H1 (cell line): Measurements from ENCODE around the gene WDR90. TPM values are rescaled to one million over a fixed set of nuclear protein-coding genes. Genes with fewer than 3 reads are reported as not detected.

Experiments used
- CTCF ChIA-PET: fragments of 300-600 bp; sonication (Branson Sonifier 250); formaldehyde crosslinking; loops from one replicate; lab custom pipeline; 2021; ENCODE audit not compliant: partially characterized antibody; lab: Charles Lee
- POLR2A ChIA-PET: fragments of 300-600 bp; sonication (Branson Sonifier 250); formaldehyde crosslinking; loops from one replicate; lab custom pipeline; 2021; ENCODE audit warnings: inconsistent platforms; ENCODE audit not compliant: partially characterized antibody; lab: Charles Lee
- DNase-seq, 2 experiments: peaks; one replicate each; pipeline versions ENCODE4 v3.0.0 to v3.0.0-alpha.2; 2010 to 2022; ENCODE audit warnings: low spot score in 2 of 2, low read depth in 1 of 2, mixed read lengths in 1 of 2
- FAIRE-seq: peaks from 2 replicates; lab custom pipeline; 2011; peaks lifted over from hg19 to GRCh38; lab: Jason Lieb, UNC
- H2AFZ ChIP-seq: 2 replicates; pipeline ENCODE4 v1.8.1; 2012; ENCODE audit warnings: low read length, inconsistent platforms
- H2AK5ac ChIP-seq: 2 replicates; pipeline ENCODE4 v1.6.1; 2013; ENCODE audit warnings: low read depth, low read length
- H2BK120ac ChIP-seq: replicated peaks from 2 replicates; pipeline ENCODE3; 2013; ENCODE audit warnings: low read depth, low read length, inconsistent platforms
- H2BK12ac ChIP-seq: 2 replicates; pipeline ENCODE4 v1.6.1; 2013; ENCODE audit warnings: low read depth, low read length
- H2BK15ac ChIP-seq: 2 replicates; pipeline ENCODE4 v1.6.1; 2013; ENCODE audit warnings: low read length
- H2BK20ac ChIP-seq: 2 replicates; pipeline ENCODE4 v1.6.1; 2013; ENCODE audit warnings: low read length
- H2BK5ac ChIP-seq: 2 replicates; pipeline ENCODE4 v1.6.1; 2013; ENCODE audit warnings: low read depth, low read length
- H3K14ac ChIP-seq: 2 replicates; pipeline ENCODE4 v1.6.1; 2013; ENCODE audit warnings: inconsistent platforms; ENCODE audit not compliant: insufficient read length
- H3K18ac ChIP-seq: 2 replicates; pipeline ENCODE4 v1.6.1; 2013; ENCODE audit warnings: low read length; ENCODE audit errors: extremely low read depth
- H3K23ac ChIP-seq: 2 replicates; pipeline ENCODE4 v1.6.1; 2013; ENCODE audit warnings: inconsistent platforms; ENCODE audit not compliant: insufficient read length
- H3K23me2 ChIP-seq: 2 replicates; pipeline ENCODE4 v1.6.1; 2013; ENCODE audit warnings: low read depth, low read length
- H3K27ac ChIP-seq: 2 replicates; pipeline ENCODE4 v1.6.1; 2011; ENCODE audit warnings: low read depth, low read length, inconsistent platforms
- H3K27me3 ChIP-seq, 4 experiments: replicated peaks in 1 of 4; 1 replicate in 1 of 4; 2 replicates in 3 of 4; pipeline versions ENCODE4 v1.6.1 to v1.8.1; 2011 to 2013; ENCODE audit warnings: low read length in 3 of 4, mild to moderate bottlenecking in 3 of 4, inconsistent platforms in 2 of 4, mixed read lengths in 2 of 4, moderate library complexity in 1 of 4; ENCODE audit not compliant: control insufficient read depth in 3 of 4, insufficient read depth in 3 of 4; ENCODE audit errors: extremely low read depth in 1 of 4
- H3K36me3 ChIP-seq, 4 experiments: 2 replicates each; pipeline versions ENCODE4 v1.6.1 to v1.8.1; 2011 to 2013; ENCODE audit warnings: mild to moderate bottlenecking in 4 of 4, low read length in 3 of 4, moderate library complexity in 2 of 4, control low read depth in 1 of 4, inconsistent platforms in 1 of 4; ENCODE audit not compliant: insufficient read depth in 4 of 4, control insufficient read depth in 2 of 4
- H3K4ac ChIP-seq: replicated peaks from 2 replicates; pipeline ENCODE3; 2013; ENCODE audit warnings: low read length, low read depth, mixed read lengths, inconsistent platforms; ENCODE audit not compliant: insufficient read length
- H3K4me1 ChIP-seq, 4 experiments: replicated peaks in 1 of 4; 1 replicate in 1 of 4; 2 replicates in 3 of 4; pipeline versions ENCODE4 v1.6.1 to v1.8.1; 2011 to 2013; ENCODE audit warnings: low read length in 3 of 4, inconsistent platforms in 2 of 4, mixed read lengths in 1 of 4; ENCODE audit not compliant: insufficient read depth in 4 of 4, control insufficient read depth in 3 of 4
- H3K4me2 ChIP-seq, 2 experiments: 2 replicates each; pipeline versions ENCODE4 v1.6.1 to v1.8.1; 2011 to 2013; ENCODE audit warnings: low read depth in 2 of 2, low read length in 2 of 2, control low read depth in 1 of 2, inconsistent platforms in 1 of 2, mild to moderate bottlenecking in 1 of 2; ENCODE audit not compliant: insufficient read depth in 1 of 2
- H3K4me3 ChIP-seq, 4 experiments: fragments of 200-600, 300-600 bp in 1 of 4; sonication (generic), shearing (Covaris generic), sonication (Bioruptor Twin) in 1 of 4; 2 replicates each; pipeline versions ENCODE4 v1.5.1 to v1.8.1; 2011 to 2016; ENCODE audit warnings: low read length in 4 of 4, low read depth in 3 of 4, control low read depth in 2 of 4, inconsistent platforms in 2 of 4, mild to moderate bottlenecking in 2 of 4, mixed read lengths in 1 of 4, moderate library complexity in 1 of 4; ENCODE audit not compliant: insufficient read depth in 2 of 4; ENCODE audit errors: extremely low read depth in 1 of 4
- H3K56ac ChIP-seq: replicated peaks from 2 replicates; pipeline ENCODE3; 2013; ENCODE audit warnings: low read depth, mild to moderate bottlenecking, mixed read lengths, low read length, inconsistent platforms; ENCODE audit not compliant: insufficient read length
- H3K79me1 ChIP-seq: 2 replicates; pipeline ENCODE4 v1.6.1; 2013; ENCODE audit warnings: low read depth, low read length, control low read depth
- H3K79me2 ChIP-seq, 2 experiments: 2 replicates each; pipeline versions ENCODE4 v1.6.1 to v1.8.1; 2012 to 2013; ENCODE audit warnings: low read length in 2 of 2, mild to moderate bottlenecking in 2 of 2, inconsistent platforms in 1 of 2; ENCODE audit not compliant: insufficient read depth in 2 of 2, control insufficient read depth in 1 of 2
- H3K9ac ChIP-seq, 4 experiments: replicated peaks in 1 of 4; 1 replicate in 1 of 4; 2 replicates in 3 of 4; pipeline versions ENCODE4 v1.6.1 to v1.8.1; 2011 to 2013; ENCODE audit warnings: low read depth in 3 of 4, low read length in 3 of 4, control low read depth in 2 of 4, mild to moderate bottlenecking in 2 of 4, moderate library complexity in 2 of 4, inconsistent platforms in 1 of 4; ENCODE audit errors: extremely low read depth in 1 of 4
- H3K9me3 ChIP-seq, 2 experiments: 2 replicates each; pipeline versions ENCODE4 v1.6.1 to v1.8.1; 2012 to 2013; ENCODE audit warnings: mild to moderate bottlenecking in 2 of 2, moderate library complexity in 2 of 2, control low read depth in 1 of 2, inconsistent platforms in 1 of 2, low read depth in 1 of 2, low read length in 1 of 2, mixed read lengths in 1 of 2; ENCODE audit not compliant: insufficient read depth in 2 of 2
- H4K20me1 ChIP-seq, 2 experiments: replicated peaks in 1 of 2; 2 replicates each; pipeline versions ENCODE3 to v1.8.1; 2011 to 2013; ENCODE audit warnings: inconsistent platforms in 2 of 2, low read length in 2 of 2, mild to moderate bottlenecking in 1 of 2; ENCODE audit not compliant: insufficient read depth in 2 of 2, control insufficient read depth in 1 of 2
- H4K5ac ChIP-seq: 2 replicates; pipeline ENCODE4 v1.6.1; 2013; ENCODE audit warnings: low read length, low read depth, mixed read lengths, inconsistent platforms; ENCODE audit not compliant: insufficient read length
- H4K8ac ChIP-seq: 2 replicates; pipeline ENCODE4 v1.8.0; 2013; ENCODE audit warnings: mild to moderate bottlenecking, moderate library complexity, low read length, inconsistent platforms; ENCODE audit not compliant: insufficient read depth; ENCODE audit errors: extremely low read depth
- H4K91ac ChIP-seq: replicated peaks from 2 replicates; pipeline ENCODE3; 2013; ENCODE audit warnings: low read length, mixed read lengths, inconsistent platforms; ENCODE audit not compliant: insufficient read length
- BCL11A ChIP-seq, 2 experiments: IDR thresholded peaks; one replicate each; pipeline ENCODE4 v1.6.1; 2011; ENCODE audit warnings: low read depth in 2 of 2, low read length in 2 of 2, mild to moderate bottlenecking in 2 of 2
- CEBPB ChIP-seq: IDR thresholded peaks from 2 replicates; pipeline ENCODE4 v1.6.1; 2012; ENCODE audit warnings: low read depth, low read length
- GABPA ChIP-seq: IDR thresholded peaks from 2 replicates; pipeline ENCODE4 v1.6.1; 2011; ENCODE audit warnings: mild to moderate bottlenecking, low read length, moderate library complexity, borderline replicate concordance; ENCODE audit not compliant: insufficient read depth
- NANOG ChIP-seq: IDR thresholded peaks from 2 replicates; pipeline ENCODE4 v1.6.1; 2011; ENCODE audit warnings: low read length, low read depth, mild to moderate bottlenecking, inconsistent platforms; ENCODE audit not compliant: insufficient read depth, poor library complexity, severe bottlenecking
- POLR2A ChIP-seq, 2 experiments: IDR thresholded peaks; 1 replicate in 1 of 2; 2 replicates in 1 of 2; pipeline ENCODE4 v1.6.1; 2011; ENCODE audit warnings: low read depth in 2 of 2, low read length in 2 of 2, mild to moderate bottlenecking in 2 of 2; ENCODE audit errors: control extremely low read depth in 1 of 2
- RAD21 ChIP-seq, 2 experiments: IDR thresholded peaks in 1 of 2; conservative IDR thresholded peaks in 1 of 2; 2 replicates each; pipeline ENCODE4 v1.6.1; 2011; ENCODE audit warnings: low read depth in 2 of 2, low read length in 2 of 2, improper control_type of control experiment in 1 of 2, inconsistent platforms in 1 of 2, mild to moderate bottlenecking in 1 of 2, moderate library complexity in 1 of 2
- SAP30 ChIP-seq: fragments of 300-600 bp; sonication (generic); IDR thresholded peaks from 2 replicates; pipeline ENCODE4 v1.7.1; 2012; ENCODE audit warnings: low read length, moderate library complexity, mild to moderate bottlenecking, inconsistent platforms; ENCODE audit not compliant: insufficient read depth, insufficient replicate concordance
- SP1 ChIP-seq: IDR thresholded peaks from 2 replicates; pipeline ENCODE4 v1.6.1; 2011; ENCODE audit warnings: low read depth, low read length
- TAF7 ChIP-seq: optimal IDR thresholded peaks from 2 replicates; pipeline ENCODE3; 2011; ENCODE audit warnings: low read depth, mild to moderate bottlenecking, inconsistent platforms, low read length, moderate library complexity, borderline replicate concordance
- WGBS, 2 experiments: shearing (Covaris generic) in 1 of 2; methylation state at CpG; one replicate each; pipeline versions ENCODE4 v1.1.6 to v1.1.7; 2013 to 2015; ENCODE audit warnings: low lambda C conversion rate in 2 of 2, mixed read lengths in 2 of 2, inconsistent platforms in 1 of 2, low coverage in 1 of 2, missing lambda C conversion rate in 1 of 2; ENCODE audit not compliant: insufficient replicate concordance in 2 of 2, insufficient coverage in 1 of 2, insufficient read length in 1 of 2; ENCODE audit errors: extremely low coverage in 1 of 2, missing lambda C conversion rate in 1 of 2; 5-methylcytosine and 5-hydroxymethylcytosine counted together
- polyA plus RNA-seq, 7 experiments: library from polyadenylated mRNA; depleted of rRNA in 3 of 7; stranded (reverse) in 5 of 7; unstranded in 2 of 7; fragments of >200 nt in 5 of 7; fragments of 200-250 nt in 2 of 7; gene quantifications; 1 replicate in 5 of 7; 2 replicates in 1 of 7; 4 replicates in 1 of 7; pipeline versions ENCODE4 v1.2.1 to v1.2.3, GENCODE V29; 2011 to 2013; ENCODE audit warnings: missing spikeins in 2 of 7, mixed read lengths in 2 of 7
- total RNA-seq: library from RNA; stranded (reverse); fragmentation: NEBNext Ultra II Directional; extraction: Animal tissue kit (Norgen Biotek cat#: 25700); gene quantifications from 2 replicates; pipeline ENCODE4 v1.2.1, GENCODE V29; 2021
- TF ChIP-seq, protein P1 (sequence below): IDR thresholded peaks from 2 replicates; pipeline ENCODE4 v1.6.1; 2012; ENCODE audit warnings: inconsistent platforms

The WDR90 gene
- total and polyA plus RNA-seq, 2 of the 8 experiments (the other 6 are each of a cell fraction or from before 2014, with no cell fraction given): 24.0 to 47.2 TPM

DNA sequence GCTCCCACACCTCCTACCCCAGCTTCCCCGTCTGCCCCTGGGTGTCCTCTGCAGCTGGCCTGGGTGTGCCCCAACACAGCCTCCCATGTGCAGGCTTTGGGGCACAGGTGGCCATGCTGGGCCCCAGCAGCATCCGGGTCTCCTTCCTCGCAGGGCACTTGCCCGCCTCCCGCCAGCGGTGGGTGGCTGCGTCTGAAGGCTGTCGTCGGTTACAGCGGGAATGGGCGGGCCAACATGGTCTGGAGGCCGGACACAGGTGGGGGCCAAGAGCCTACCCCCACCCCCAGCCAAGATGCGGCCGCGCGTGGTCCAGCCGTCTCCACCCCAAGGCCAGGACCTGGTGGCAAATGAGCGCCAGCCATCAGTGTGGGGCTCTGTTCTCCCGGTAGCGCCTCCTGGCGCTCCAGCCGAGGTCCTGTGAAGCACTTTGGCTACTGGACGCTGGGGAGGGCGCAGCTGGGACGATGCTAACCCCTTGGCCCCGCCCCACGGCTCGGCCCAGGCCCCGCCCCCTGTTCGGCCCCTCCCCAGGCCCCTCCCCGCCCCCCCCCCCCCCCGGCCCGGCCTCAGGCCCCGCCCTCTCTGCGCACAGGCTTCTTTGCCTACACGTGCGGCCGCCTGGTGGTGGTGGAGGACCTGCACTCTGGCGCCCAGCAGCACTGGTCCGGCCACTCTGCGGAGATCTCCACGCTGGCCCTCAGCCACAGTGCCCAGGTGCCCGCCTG, 11.5 kb downstream of the WDR90 start:
- DNase-seq (peak in 1 of 2 experiments; percentile 86), FAIRE-seq (peak; percentile 55)
- H3K4ac ChIP-seq: peak overlapping the region; percentile 77
- H3K4me1 ChIP-seq: peaks cover 0 to 8% (median 1%) of the 10 kb centered on the region in 4 experiments; a peak in 4 of 7 replicates
- 39% methylated on average over 20 of the region's 43 CpGs; no CpG with 5 or more reads in 1 of the 2 experiments for WGBS, 2 experiments
- H4K91ac ChIP-seq: peak overlapping the region; percentile 98
- peak overlapping the region; percentile 81; the same call in 1 of the 2 replicates for H2BK15ac ChIP-seq
- H3K36me3 ChIP-seq: peaks cover 0 to 25% (median 1%) of the 10 kb centered on the region in 4 experiments; a peak in 3 of 8 replicates
- no peaks in the 10 kb centered on the region for H3K23me2 ChIP-seq
- ChIA-PET CTCF (interaction anchor here (0.6 to 11.3 kb wide), 19 partner anchors 10 to 264 kb away, joined by 3 to 104 read pairs (median 4); partner anchors contain the start of genes METTL26 and WDR90), POLR2A (interaction anchor here (0.7 to 17.4 kb wide), 6 partner anchors 10 to 31 kb away, joined by 3 to 214 read pairs (median 6); partner anchors contain the start of genes JMJD8, RHBDL1, STUB1 and WDR90)
- no peak overlapping the region for H2AK5ac ChIP-seq
- H3K9ac ChIP-seq: no peak overlapping the region
- 0 out of 2 replicates have a peak overlapping the region, but pooled peaks have one; percentile 41 for H2BK5ac ChIP-seq
- no peak overlapping the region for H2BK12ac ChIP-seq
- H3K27me3 ChIP-seq: no peaks in the 10 kb centered on the region
- peak overlapping the region; percentile 71; the same call in 1 of the 2 replicates for H3K18ac ChIP-seq
- H3K23ac ChIP-seq: no peak overlapping the region
- H4K8ac ChIP-seq: peak overlapping the region; percentile 85
- H3K27ac ChIP-seq: no peak overlapping the region
- H3K79me2 ChIP-seq: no peaks in the 10 kb centered on the region
- H3K79me1 ChIP-seq: no peaks in the 10 kb centered on the region
- no peak overlapping the region for H2BK20ac ChIP-seq
- H2BK120ac ChIP-seq: no peak overlapping the region
- no peak overlapping the region; the same call in 1 of the 2 replicates for H2AFZ ChIP-seq
- no peaks in the 10 kb centered on the region for H4K20me1 ChIP-seq
- no peak overlapping the region for H4K5ac ChIP-seq
- H3K4me3 ChIP-seq: no peak overlapping the region
- H3K56ac ChIP-seq: no peak overlapping the region
- no peaks in the 10 kb centered on the region for H3K9me3 ChIP-seq
- H3K14ac ChIP-seq: no peak overlapping the region
- H3K4me2 ChIP-seq: peak overlapping the region in 1 of 2 experiments; percentile 53; a peak in 2 of 4 replicates
- TF ChIP-seq CEBPB (no peak), NANOG (peak; percentile 3), POLR2A (IDR thresholded peaks at IDR 0.05; ENCODE audit: control extremely low read depth in 1 of 2, low read depth in 2 of 2, low read length in 2 of 2) (0 out of 3 replicates have a peak, but pooled peaks of 1 of the 2 experiments have one; percentile 18), RAD21 (IDR thresholded peaks at IDR 0.05 in 1 of 2, conservative IDR thresholded peaks at IDR 0.05 in 1 of 2; ENCODE audit: low read depth in 2 of 2, low read length in 2 of 2) (peak; percentile 39 to 44), GABPA (peak; percentile 62; the same call in 1 of the 2 replicates), TAF7 (peak; percentile 15), BCL11A (IDR thresholded peaks at IDR 0.05; ENCODE audit: low read depth in 2 of 2, low read length in 2 of 2) (no peak), SAP30 (no peak), SP1 (peak; percentile 57; the same call in 1 of the 2 replicates)
- TF ChIP-seq, protein P1, sequence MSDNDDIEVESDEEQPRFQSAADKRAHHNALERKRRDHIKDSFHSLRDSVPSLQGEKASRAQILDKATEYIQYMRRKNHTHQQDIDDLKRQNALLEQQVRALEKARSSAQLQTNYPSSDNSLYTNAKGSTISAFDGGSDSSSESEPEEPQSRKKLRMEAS: peak; percentile 86
